Endothelial cell of umbilical vein (primary cell): ENCODE results near the gene UVRAG. TPM values are rescaled to one million over a fixed set of nuclear protein-coding genes. Genes with fewer than 3 reads are reported as not detected.

ENCODE experiments used
- BruUV-seq: library from RNA; stranded (reverse); fragments of 400-500 nt; replicated peaks from 2 replicates; lab custom pipeline; 2021; lab: Mats Ljungman, UMichigan
- CTCF ChIA-PET: fragments of 300-600, 350-600 bp; sonication (Branson Sonifier 250); formaldehyde crosslinking; loops from one replicate; lab custom pipeline; 2021; ENCODE audit warnings: antibody characterized with exemption, inconsistent platforms; lab: Charles Lee
- POLR2A ChIA-PET: fragments of 300-600, 350-600 bp; sonication (Branson Sonifier 250); formaldehyde crosslinking; loops from one replicate; lab custom pipeline; 2021; ENCODE audit warnings: antibody characterized with exemption, inconsistent platforms; lab: Charles Lee
- DNase-seq: peaks from one replicate; pipeline ENCODE4 v3.0.0-alpha.2; 2011; ENCODE audit warnings: low read depth, low spot score
- FAIRE-seq: peaks from 2 replicates; lab custom pipeline; 2011; peaks lifted over from hg19 to GRCh38; lab: Jason Lieb, UNC
- H2AFZ ChIP-seq: 2 replicates; pipeline ENCODE4 v1.6.0; 2012; ENCODE audit warnings: low read depth, low read length, control low read depth, inconsistent platforms
- H3K27ac ChIP-seq: 2 replicates; pipeline ENCODE4 v1.5.1; 2011; ENCODE audit warnings: low read depth, mild to moderate bottlenecking, control low read depth, low read length, moderate library complexity; ENCODE audit not compliant: insufficient read depth
- H3K27me3 ChIP-seq, 2 experiments: 2 replicates each; pipeline versions ENCODE4 v1.6.0 to v1.6.1; 2011; ENCODE audit warnings: low read length in 2 of 2, mixed read lengths in 1 of 2; ENCODE audit not compliant: control insufficient read depth in 2 of 2, insufficient read depth in 2 of 2
- H3K36me3 ChIP-seq, 2 experiments: 2 replicates in 1 of 2; 3 replicates in 1 of 2; pipeline ENCODE4 v1.5.1; 2011; ENCODE audit warnings: low read length in 2 of 2, mild to moderate bottlenecking in 1 of 2, moderate library complexity in 1 of 2; ENCODE audit not compliant: control insufficient read depth in 2 of 2, insufficient read depth in 2 of 2; ENCODE audit errors: extremely low read depth in 1 of 2
- H3K4me1 ChIP-seq: 3 replicates; pipeline ENCODE4 v1.5.1; 2011; ENCODE audit warnings: mild to moderate bottlenecking, low read length; ENCODE audit not compliant: control insufficient read depth, insufficient read depth; ENCODE audit errors: extremely low read depth
- H3K4me2 ChIP-seq: 2 replicates; pipeline ENCODE4 v1.6.1; 2011; ENCODE audit warnings: low read length, control low read depth, mixed read lengths; ENCODE audit not compliant: insufficient read depth
- H3K4me3 ChIP-seq, 3 experiments: fragments of 200-600 bp in 1 of 3; sonication (generic), shearing (Covaris generic) in 1 of 3; replicated peaks in 1 of 3; 2 replicates each; pipeline ENCODE4 v1.5.1; 2011 to 2016; ENCODE audit warnings: control low read depth in 3 of 3, low read length in 3 of 3, mild to moderate bottlenecking in 2 of 3, inconsistent platforms in 1 of 3, low read depth in 1 of 3, moderate library complexity in 1 of 3; ENCODE audit not compliant: insufficient read depth in 1 of 3
- H3K79me2 ChIP-seq: 2 replicates; pipeline ENCODE4 v1.6.0; 2012; ENCODE audit warnings: low read length, inconsistent platforms; ENCODE audit not compliant: control insufficient read depth, insufficient read depth
- H3K9ac ChIP-seq: replicated peaks from 2 replicates; pipeline ENCODE3; 2011; ENCODE audit warnings: low read length, control low read depth; ENCODE audit not compliant: insufficient read depth; ENCODE audit errors: extremely low read depth
- H3K9me1 ChIP-seq: replicated peaks from 3 replicates; pipeline ENCODE4 v1.6.0; 2011; ENCODE audit warnings: mild to moderate bottlenecking, low read length; ENCODE audit not compliant: control insufficient read depth, insufficient read depth; ENCODE audit errors: extremely low read depth
- H3K9me3 ChIP-seq: replicated peaks from 2 replicates; pipeline ENCODE4 v1.5.1; 2012; ENCODE audit warnings: low read length, inconsistent platforms; ENCODE audit not compliant: control insufficient read depth, insufficient read depth
- H4K20me1 ChIP-seq: replicated peaks from 2 replicates; pipeline ENCODE3; 2011; ENCODE audit warnings: mild to moderate bottlenecking, low read length; ENCODE audit not compliant: control insufficient read depth, insufficient read depth; ENCODE audit errors: extremely low read depth
- EZH2 ChIP-seq: IDR thresholded peaks from 2 replicates; pipeline ENCODE4 v1.6.1; 2012; ENCODE audit warnings: borderline replicate concordance, low read depth, mild to moderate bottlenecking, moderate library complexity, low read length, inconsistent platforms; ENCODE audit not compliant: severe bottlenecking
- FOS ChIP-seq: IDR thresholded peaks from 2 replicates; pipeline ENCODE4 v1.6.1; 2011; ENCODE audit warnings: mild to moderate bottlenecking, low read length, moderate library complexity, borderline replicate concordance; ENCODE audit not compliant: insufficient read depth
- GATA2 ChIP-seq: IDR thresholded peaks from 2 replicates; pipeline ENCODE4 v1.7.0; 2011; ENCODE audit warnings: low read depth, mild to moderate bottlenecking, moderate library complexity, mixed read lengths, low read length; ENCODE audit not compliant: insufficient read length, insufficient read depth
- JUN ChIP-seq: IDR thresholded peaks from 2 replicates; pipeline ENCODE4 v1.6.1; 2011; ENCODE audit warnings: borderline replicate concordance, low read depth; ENCODE audit not compliant: insufficient read length, insufficient read depth
- MAX ChIP-seq: IDR thresholded peaks from 2 replicates; pipeline ENCODE4 v1.6.1; 2011; ENCODE audit not compliant: insufficient read depth, insufficient read length
- MYC ChIP-seq: IDR thresholded peaks from one replicate; pipeline ENCODE4 v1.6.1; 2011; ENCODE audit warnings: mild to moderate bottlenecking, low read depth, low read length
- POLR2A ChIP-seq: IDR thresholded peaks from 2 replicates; pipeline ENCODE4 v1.6.1; 2012; ENCODE audit warnings: low read depth, mild to moderate bottlenecking, control low read depth, low read length
- POLR2AphosphoS5 ChIP-seq: IDR thresholded peaks from 2 replicates; pipeline ENCODE4 v1.6.1; 2012; ENCODE audit warnings: low read depth, mild to moderate bottlenecking, control low read depth, low read length, moderate library complexity; ENCODE audit not compliant: insufficient read depth
- dilution Hi-C: fragments of 300-500 bp; cut with MboI; formaldehyde crosslinking; loops from one replicate; pipeline ENCODE4 v1.15.0; 2019; ENCODE audit warnings: low sequenced_read_pairs; ENCODE audit not compliant: extremely low pct_ligation_motif_present
- intact Hi-C: fragments of 100-400 bp; cut with micrococcal nuclease; formaldehyde crosslinking; loops from one replicate; pipeline ENCODE4 v1.10.0; 2022
- polyA plus RNA-seq, 4 experiments: library from polyadenylated mRNA; depleted of rRNA in 3 of 4; stranded (reverse) in 3 of 4; unstranded in 1 of 4; fragments of >200 nt; gene quantifications; 2 replicates each; pipeline versions ENCODE4 v1.2.1 to v1.2.3, GENCODE V29; 2011 to 2012; ENCODE audit warnings: missing spikeins in 1 of 4
- total RNA-seq: library from RNA; stranded (reverse); gene quantifications from 2 replicates; pipeline ENCODE4 v1.2.3, GENCODE V29; 2021
- TF ChIP-seq, protein P1 (sequence below), 2 donors: IDR thresholded peaks; 1 replicate in 1 of 2; 2 replicates in 1 of 2; pipeline ENCODE4 v1.5.1; 2011; ENCODE audit warnings: low read length in 2 of 2, mild to moderate bottlenecking in 2 of 2, moderate library complexity in 2 of 2, control low read depth in 1 of 2, inconsistent platforms in 1 of 2, low read depth in 1 of 2; ENCODE audit not compliant: insufficient read depth in 1 of 2; ENCODE audit errors: extremely low read depth in 1 of 2

The UVRAG gene
- total and polyA plus RNA-seq, 2 donors (not counting 3 experiments of a cell fraction or from before 2014, with no cell fraction given), result 21.2 to 65.6 TPM

GRCh38 chr11:76176463-76176862 lies 361.5 kb downstream of the UVRAG start:
- Histone ChIP-seq H3K27ac (no peak overlapping the region), H3K36me3 (no peaks in the 10 kb centered on the region), H2AFZ (no peak overlapping the region), H4K20me1 (no peaks in the 10 kb centered on the region), H3K4me2 (no peak overlapping the region), H3K9me3 (no peaks in the 10 kb centered on the region), H3K4me3 (no peak overlapping the region), H3K79me2 (no peaks in the 10 kb centered on the region), H3K9me1 (no peaks in the 10 kb centered on the region), H3K27me3 (no peaks in the 10 kb centered on the region), H3K4me1 (no peaks in the 10 kb centered on the region), H3K9ac (no peak overlapping the region)
- CTCF ChIA-PET, result interaction anchor here (2.0 kb wide), 1 partner anchor 31 kb away, joined by 6 read pairs; no protein-coding TSS in a partner anchor
- POLR2A ChIA-PET, result no interaction called here
- BruUV-seq, result no TSS peak
- FAIRE-seq (no peak), DNase-seq (no peak)
- intact Hi-C loops, result no loop called here
- TF ChIP-seq EZH2 (no peak), POLR2A (no peak), FOS (no peak), GATA2 (no peak), JUN (no peak), MYC (no peak), POLR2AphosphoS5 (no peak), MAX (no peak)
- TF ChIP-seq, protein P1, sequence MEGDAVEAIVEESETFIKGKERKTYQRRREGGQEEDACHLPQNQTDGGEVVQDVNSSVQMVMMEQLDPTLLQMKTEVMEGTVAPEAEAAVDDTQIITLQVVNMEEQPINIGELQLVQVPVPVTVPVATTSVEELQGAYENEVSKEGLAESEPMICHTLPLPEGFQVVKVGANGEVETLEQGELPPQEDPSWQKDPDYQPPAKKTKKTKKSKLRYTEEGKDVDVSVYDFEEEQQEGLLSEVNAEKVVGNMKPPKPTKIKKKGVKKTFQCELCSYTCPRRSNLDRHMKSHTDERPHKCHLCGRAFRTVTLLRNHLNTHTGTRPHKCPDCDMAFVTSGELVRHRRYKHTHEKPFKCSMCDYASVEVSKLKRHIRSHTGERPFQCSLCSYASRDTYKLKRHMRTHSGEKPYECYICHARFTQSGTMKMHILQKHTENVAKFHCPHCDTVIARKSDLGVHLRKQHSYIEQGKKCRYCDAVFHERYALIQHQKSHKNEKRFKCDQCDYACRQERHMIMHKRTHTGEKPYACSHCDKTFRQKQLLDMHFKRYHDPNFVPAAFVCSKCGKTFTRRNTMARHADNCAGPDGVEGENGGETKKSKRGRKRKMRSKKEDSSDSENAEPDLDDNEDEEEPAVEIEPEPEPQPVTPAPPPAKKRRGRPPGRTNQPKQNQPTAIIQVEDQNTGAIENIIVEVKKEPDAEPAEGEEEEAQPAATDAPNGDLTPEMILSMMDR (IDR thresholded peaks at IDR 0.05; ENCODE audit: extremely low read depth in 1 of 2, insufficient read depth in 1 of 2, low read depth in 1 of 2, low read length in 2 of 2), result no peak
- dilution Hi-C loops, result no loop called here
